GM21737 (cell line): Measurements from ENCODE around the gene GPC5.
"Not testable (repeated sequence)": the region's sequence is repeated elsewhere in the genome, so short reads cannot be mapped to it uniquely, and the experiment has no call there.

Experiments used
- ATAC-seq: cut with Tn5 transposase; IDR thresholded peaks from one replicate; pipeline ENCODE4 v1.9.1; 2021; ENCODE audit warnings: mild to moderate bottlenecking, moderate library complexity; ENCODE audit not compliant: unreplicated experiment

The GPC5 gene

GRCh38 chr13:91644806-91645205 is 246.4 kb downstream of the GPC5 start:
- no peak for ATAC-seq

- no peak for ATAC-seq
These were observed 249.1 kb downstream of the GPC5 start for GRCh38 chr13:91647361-91647990.

GRCh38 chr13:91648012-91648411 is 249.6 kb downstream of the GPC5 start:
- no peak for ATAC-seq

GRCh38 chr13:91649456-91649855 is 251.0 kb downstream of the GPC5 start:
- no peak for ATAC-seq

GRCh38 chr13:91652404-91653301 is 254.2 kb downstream of the GPC5 start:
- ATAC-seq, result no peak

GRCh38 chr13:91655731-91656130 is 257.3 kb downstream of the GPC5 start:
- ATAC-seq, result no peak

- no peak for ATAC-seq
These were observed 258.9 kb downstream of the GPC5 start for GRCh38 chr13:91657283-91657682.

- ATAC-seq, result no peak
These were observed 261.0 kb downstream of the GPC5 start for GRCh38 chr13:91659256-91660075.

- no peak for ATAC-seq
These were observed 261.6 kb downstream of the GPC5 start for GRCh38 chr13:91660076-91660415.

- ATAC-seq, result no peak
These were observed 263.5 kb downstream of the GPC5 start for GRCh38 chr13:91661692-91662490.

- no peak for ATAC-seq
These were observed 265.6 kb downstream of the GPC5 start for GRCh38 chr13:91664039-91664438.

GRCh38 chr13:91667486-91667885 is 269.1 kb downstream of the GPC5 start:
- ATAC-seq, result no peak

- no peak for ATAC-seq
These were observed 270.6 kb downstream of the GPC5 start for GRCh38 chr13:91668866-91669495.

- not testable (repeated sequence) for ATAC-seq
These were observed 275.9 kb downstream of the GPC5 start for GRCh38 chr13:91674347-91674746.

GRCh38 chr13:91684746-91685145 is 286.3 kb downstream of the GPC5 start:
- ATAC-seq, result no peak

- no peak for ATAC-seq
These were observed 292.5 kb downstream of the GPC5 start for GRCh38 chr13:91690944-91691343.

GRCh38 chr13:91693466-91693865 is 295.0 kb downstream of the GPC5 start:
- no peak for ATAC-seq

- ATAC-seq, result no peak
These were observed 299.9 kb downstream of the GPC5 start for GRCh38 chr13:91698308-91698707.

- no peak for ATAC-seq
These were observed 300.3 kb downstream of the GPC5 start for GRCh38 chr13:91698767-91699166.

- ATAC-seq, result no peak
These were observed 301.4 kb downstream of the GPC5 start for GRCh38 chr13:91699863-91700262.
